RCC 7860 (cell line): Measurements from ENCODE around the gene CGNL1.

Experiments used
- DNase-seq: peaks from one replicate; pipeline ENCODE4 v3.0.0-alpha.2; 2015; ENCODE audit warnings: low spot score
- FAIRE-seq: peaks from 2 replicates; lab custom pipeline; 2012; peaks lifted over from hg19 to GRCh38; lab: Jason Lieb, UNC

Gene CGNL1

DNA sequence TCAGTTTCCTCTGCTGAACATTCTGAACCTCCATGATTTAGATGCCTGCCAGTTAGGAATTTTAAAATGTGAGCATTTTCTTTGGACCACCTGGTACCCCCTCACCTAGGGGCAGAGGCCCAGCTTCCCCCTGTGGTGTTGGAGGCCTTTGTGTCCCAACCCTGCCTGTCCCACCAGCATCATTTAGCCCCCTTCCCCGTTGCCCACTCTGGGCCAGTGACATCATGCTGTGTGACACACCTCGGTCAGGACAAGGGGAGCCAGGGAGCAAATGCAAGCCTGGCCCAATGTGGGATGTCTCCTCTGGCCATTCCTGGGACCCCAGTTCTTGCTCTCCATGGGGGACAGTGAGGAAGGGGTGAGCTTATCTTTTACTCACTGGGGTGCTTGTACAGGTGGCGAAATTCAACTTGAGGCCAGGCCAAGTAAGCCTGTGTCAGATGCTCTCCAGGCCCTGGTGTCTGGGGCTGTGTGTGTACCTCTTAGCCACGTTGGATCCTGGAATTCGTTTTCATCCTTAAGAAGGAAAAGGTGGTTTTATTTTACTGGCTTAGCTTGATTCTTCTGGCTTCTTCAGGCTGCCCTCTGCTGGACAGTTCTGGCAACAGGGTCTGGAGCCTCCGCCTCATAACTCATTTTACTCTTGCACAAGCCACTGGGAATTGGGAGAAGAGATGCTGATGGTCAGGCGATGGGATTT is 165.7 kb downstream of the CGNL1 start:
- no peak for FAIRE-seq
- DNase-seq = peak; percentile 24

DNA sequence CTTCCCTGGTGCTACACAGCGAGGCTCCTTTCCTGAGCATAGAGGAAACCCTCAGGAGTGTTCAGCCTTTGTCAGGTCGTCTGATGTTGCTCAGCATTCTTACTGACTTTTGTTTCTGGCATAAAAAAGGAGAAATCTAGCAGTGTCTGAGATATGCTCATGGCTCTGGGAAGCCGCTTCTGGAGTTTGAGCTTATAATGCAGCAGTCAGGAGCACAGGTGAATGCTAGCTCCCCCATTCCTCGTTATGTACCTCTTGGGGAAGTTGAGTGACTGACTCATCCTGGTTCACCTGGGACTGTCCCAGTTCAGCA is 166.2 kb downstream of the CGNL1 start:
- no peak for DNase-seq
- FAIRE-seq = no peak

GRCh38 chr15:57544848-57545480 is 168.7 kb downstream of the CGNL1 start:
- FAIRE-seq (no peak), DNase-seq (no peak)

DNA sequence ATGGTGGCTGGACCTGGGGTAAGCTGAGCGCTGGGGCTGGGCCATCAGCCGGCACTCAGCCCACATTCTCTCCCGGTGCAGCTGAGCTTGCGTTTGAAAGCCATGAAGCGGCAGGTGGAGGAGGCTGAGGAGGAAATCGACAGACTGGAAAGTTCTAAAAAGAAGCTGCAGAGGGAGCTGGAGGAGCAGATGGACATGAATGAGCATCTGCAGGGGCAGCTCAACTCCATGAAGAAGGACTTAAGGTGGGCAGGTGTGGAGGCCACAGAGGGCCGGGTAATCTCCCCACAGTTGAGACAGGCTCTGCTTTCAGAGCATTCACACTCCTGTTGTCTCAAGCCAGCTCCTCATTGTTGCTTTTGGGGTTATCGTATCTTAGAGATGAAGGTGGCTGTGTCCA is 169.7 kb downstream of the CGNL1 start:
- DNase-seq (no peak), FAIRE-seq (no peak)

- DNase-seq = no peak
- FAIRE-seq = no peak
These were observed 171.0 kb downstream of the CGNL1 start for GRCh38 chr15:57547243-57547755.

DNA sequence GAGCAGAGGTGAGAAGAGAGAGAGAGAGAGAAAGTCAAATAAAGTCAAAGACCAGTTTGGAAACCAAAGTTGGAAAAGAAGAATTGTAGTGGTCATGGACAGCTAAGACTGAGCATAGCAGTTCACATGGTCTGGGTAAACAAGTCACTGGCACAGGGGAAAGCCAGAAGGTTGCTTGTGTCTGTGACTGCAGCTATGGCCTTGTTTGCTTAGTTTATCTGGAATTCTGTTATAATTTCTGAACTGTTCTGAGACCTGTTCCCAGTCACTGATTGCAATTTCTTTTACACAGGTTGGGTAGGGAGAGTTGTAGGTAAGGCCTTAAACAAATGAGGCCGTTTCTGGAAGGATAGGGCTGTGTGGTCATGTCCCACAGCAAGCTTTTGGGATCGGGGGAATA is 172.0 kb downstream of the CGNL1 start:
- DNase-seq (no peak), FAIRE-seq (no peak)

DNA sequence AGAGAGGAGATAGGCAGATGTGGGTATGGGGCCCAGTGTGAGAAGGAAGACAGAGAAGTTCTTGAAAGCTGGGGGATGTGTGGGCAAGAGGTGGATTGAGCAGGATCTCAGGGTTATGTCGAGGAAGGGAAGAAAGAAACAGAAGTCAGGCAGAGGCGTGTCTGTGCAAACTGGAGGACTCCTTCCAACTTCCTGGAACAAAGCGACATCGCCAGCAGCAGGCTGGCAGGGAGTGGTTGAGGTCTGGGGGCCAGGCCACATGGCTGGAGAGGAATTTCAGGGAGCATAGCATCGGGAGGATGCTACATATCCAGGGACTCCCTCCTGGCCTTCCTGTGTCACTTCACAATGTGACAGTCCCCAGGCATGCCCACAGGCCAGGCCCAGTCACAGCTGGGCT is 172.5 kb downstream of the CGNL1 start:
- FAIRE-seq (no peak), DNase-seq (no peak)

DNA sequence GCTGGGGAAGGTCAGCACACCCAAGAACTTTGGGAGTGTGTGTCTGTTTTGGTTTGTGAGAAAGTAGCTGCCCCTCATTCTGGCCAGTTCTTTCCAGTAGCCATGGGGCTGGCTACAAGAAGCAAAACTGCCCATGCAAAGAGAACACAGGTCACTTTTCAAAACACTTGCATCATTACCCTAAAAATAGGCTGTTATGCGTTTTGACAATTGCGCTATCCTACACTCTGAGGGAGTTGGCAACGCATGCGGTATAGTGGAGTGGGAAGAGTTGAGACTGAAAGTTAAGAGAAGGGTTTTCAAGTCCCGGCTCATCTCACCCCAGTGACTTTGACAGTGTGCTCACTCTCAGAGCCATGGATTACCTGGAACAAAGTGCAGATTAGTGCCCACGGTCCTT is 173.6 kb downstream of the CGNL1 start:
- DNase-seq (no peak), FAIRE-seq (no peak)

GRCh38 chr15:57550640-57551039 is 174.3 kb downstream of the CGNL1 start:
- FAIRE-seq = no peak
- DNase-seq = no peak

GRCh38 chr15:57551715-57552677 is 175.7 kb downstream of the CGNL1 start:
- peak; percentile 76 for DNase-seq
- FAIRE-seq = peak; percentile 88

- DNase-seq (no peak), FAIRE-seq (no peak)
These were observed 176.5 kb downstream of the CGNL1 start for GRCh38 chr15:57552678-57553334.

- FAIRE-seq = no peak
These were observed 177.2 kb downstream of the CGNL1 start for GRCh38 chr15:57553526-57553925.

DNA sequence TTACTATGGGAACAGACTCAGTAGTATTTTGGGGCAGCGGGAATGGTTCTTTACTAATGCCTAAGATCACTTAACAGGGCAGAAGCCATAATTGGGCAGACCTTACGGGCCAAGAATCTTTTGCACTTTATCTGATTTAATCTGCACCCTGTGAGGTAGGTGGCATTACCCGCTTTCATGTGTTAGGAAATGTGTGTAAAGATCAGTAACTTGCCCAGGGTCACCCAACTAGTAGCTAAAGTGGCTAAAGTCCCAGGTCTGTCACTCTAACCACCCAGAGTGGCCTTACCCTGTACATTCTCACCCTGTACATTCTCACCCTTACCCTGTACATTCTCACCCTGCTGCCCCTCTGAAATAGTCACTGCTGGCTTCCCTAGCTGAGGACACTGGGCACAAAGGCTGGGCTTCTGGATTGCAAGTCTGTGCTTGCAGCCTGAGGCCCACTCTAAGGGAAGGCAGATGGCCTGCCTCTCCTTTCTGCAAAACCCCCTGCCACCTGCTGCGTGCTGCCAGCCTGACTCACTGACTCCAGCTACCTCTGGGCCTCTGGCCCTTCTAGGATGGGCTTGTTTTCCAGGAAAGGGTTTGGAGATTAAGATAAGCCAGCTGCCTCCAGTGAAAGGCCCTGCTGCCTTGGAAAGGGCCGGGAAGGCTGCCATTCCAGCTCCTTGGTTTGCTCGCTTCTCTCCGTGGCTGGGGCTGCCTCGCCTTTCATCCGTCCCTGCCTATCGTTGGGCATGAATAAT is 177.9 kb downstream of the CGNL1 start:
- no peak for DNase-seq
- no peak for FAIRE-seq

More at GRCh38 chr15:57553526-57553925, 177.2 kb downstream of the CGNL1 start:
- DNase-seq = no peak

DNA sequence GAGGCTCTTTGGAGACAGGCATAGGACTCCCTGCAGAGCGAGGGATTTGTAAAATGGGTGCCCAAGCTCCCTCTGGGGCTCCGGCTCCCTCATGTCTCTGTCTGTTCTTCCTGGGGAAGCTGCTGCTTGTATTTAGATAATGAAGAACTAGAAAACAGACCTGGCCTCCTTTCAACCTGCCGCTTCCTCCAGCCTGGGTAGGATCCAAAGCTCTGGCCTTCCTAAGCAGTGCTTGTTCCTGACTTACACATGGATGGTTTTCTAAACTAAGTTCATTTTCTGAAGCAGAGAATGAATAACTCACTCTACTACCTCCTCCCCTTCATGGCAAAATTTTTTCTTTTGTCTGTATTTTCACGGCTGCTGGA is 178.5 kb downstream of the CGNL1 start:
- DNase-seq = no peak
- FAIRE-seq = no peak

GRCh38 chr15:57555270-57555669 is 179.0 kb downstream of the CGNL1 start:
- no peak for DNase-seq
- no peak for FAIRE-seq

DNA sequence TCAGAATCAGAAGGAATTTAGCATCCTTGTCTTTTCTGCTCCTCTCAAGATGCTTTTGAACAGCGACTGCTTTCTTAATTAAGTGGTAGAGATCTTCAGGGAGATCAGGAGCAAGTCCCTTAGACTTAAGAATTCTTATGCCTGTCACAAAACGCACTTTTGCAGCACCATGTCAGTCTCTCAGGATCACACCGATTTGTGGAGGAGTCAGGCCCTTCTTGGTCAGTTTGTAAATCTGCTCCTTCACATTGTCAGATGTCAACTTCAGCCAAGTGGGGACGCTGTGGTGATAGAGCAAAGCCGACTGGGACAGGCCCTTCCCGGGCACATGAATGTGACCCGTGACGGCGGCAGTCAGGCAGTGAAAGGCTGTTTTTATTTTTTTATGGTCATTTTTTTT is 179.7 kb downstream of the CGNL1 start:
- FAIRE-seq (no peak), DNase-seq (no peak)

DNA sequence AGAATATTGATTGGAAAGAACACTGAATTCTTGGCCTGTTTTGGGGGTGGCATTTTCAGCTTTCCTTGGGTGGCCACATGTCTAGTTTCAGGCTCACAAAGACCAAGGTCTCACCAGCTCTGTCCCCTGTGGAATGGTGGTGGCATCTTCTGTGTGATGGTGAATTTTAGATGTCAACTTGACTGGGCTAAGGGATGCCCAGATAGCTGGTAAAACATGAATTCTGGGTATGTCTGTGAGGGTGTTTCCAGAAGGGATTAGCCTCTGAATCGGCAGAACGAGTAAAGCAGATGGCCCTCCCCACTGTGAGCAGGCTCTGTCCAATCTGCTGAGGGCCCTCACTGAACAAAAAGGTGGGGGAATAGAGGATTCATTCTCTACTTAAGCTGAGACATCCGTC is 181.0 kb downstream of the CGNL1 start:
- FAIRE-seq (no peak), DNase-seq (no peak)

- DNase-seq (no peak), FAIRE-seq (no peak)
These were observed 181.5 kb downstream of the CGNL1 start for GRCh38 chr15:57557810-57558209.

DNA sequence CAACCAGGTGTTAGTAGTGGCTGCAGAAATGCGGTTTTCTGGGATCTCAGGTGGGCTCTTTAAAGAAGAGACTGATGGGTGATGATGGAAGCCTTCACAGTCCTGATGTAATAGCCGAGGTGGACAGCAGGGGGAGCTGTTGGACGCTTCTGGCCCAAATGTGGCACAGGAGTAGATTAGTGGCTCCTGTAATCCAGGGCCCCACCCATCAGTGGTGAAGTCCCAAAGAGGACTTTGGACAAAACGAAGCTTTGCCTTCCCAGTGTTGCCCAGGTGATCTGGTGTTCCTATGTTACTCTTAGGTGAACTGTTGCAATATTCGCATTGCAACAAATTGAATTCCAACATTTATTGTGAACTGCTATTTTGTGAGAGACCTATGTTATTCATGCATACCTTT is 183.6 kb downstream of the CGNL1 start:
- FAIRE-seq = no peak
- DNase-seq = peak; percentile 15

DNA sequence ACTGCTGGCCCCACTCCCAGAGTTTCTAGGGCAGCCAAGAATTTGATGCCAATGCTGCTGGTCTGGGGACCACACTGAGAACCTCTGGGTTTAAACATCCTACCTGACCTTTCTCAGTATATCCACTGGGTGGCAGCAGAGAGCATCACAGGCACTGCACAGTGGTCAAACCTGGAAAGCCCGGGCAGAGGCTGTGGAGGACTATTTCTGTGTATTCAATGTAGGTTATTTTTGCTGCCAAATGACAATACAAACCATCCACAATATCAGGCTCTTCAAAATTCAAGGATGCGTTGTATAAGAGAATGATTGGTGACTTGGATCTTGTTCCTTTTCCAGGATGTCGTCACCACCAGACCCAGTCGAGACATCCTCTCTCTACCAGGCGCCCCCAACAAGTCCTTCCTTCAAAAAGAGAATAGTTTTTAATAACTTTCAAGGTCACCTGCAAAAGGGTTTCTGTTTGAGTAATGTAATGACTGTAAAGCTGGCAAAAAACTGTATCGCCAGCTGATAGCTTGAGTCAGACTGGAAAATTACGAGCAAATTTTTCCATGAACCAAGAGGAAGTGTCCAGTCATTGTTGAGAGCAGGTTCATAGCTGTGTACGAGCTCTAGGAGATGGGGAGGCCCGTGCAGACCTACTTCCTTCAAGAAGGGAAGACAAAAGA is 184.9 kb downstream of the CGNL1 start:
- DNase-seq = peak; percentile 43
- no peak for FAIRE-seq
